ENCODE results near the gene ERICH6B.

Gene ERICH6B

DNA sequence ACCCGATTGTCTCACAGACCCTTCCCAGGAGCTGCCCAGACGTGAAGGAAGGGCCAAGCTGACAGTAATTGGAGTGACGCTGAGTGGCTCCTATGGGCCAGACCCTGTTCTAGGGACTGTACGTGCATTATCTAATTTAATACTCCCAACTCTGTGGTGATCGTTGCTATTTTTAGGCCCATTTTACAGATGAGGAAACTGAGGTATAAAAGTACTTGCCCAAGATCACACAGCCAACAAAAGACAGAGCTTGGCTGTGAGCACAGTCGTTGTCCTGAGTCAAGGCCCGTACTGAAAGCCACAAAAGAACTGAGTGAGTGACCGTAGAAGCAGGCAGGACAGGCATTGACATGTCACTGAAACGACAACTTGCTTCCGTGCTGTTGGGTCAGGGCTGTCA lies 74.7 kb downstream of the ERICH6B start:
- DNase-seq, result no peak

DNA sequence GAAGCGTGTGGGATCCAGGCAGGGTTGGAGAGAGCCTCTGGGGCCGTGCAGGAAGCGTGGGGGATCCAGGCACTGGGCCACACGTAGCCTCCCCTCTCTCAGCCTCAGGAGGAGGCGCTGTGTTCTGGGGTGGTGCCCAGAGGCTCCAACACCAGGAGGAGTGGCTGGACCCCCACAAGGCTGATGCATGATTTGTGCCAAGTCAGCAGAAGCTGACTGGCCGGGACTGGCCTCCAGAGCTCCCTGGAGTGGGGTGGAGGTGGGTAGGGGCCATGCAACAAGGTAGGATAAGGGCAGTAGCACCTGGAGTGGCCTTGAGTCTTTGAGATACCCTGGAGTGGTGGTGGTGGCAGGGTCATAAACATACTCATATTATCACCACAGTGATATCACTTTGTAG lies 75.3 kb downstream of the ERICH6B start:
- no peak for DNase-seq

DNA sequence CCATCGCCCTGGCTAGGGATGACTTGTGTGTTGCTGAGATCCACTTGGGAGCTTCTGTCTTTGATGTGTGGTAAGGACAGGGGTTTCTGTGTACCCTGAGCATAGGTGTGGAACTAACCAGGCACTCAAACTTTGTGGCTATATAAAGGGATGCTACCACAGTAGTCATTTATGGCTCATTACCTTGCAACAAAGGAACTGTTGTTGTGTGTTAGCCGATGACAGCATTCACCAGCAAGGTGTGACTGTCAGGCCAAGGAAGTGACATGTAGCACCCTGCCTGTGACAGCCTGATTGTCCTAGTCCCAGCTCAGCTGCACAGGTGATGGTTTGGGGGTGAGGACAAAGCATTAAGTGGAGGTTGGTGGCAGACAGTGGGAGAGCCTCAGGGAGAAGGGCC lies 77.2 kb downstream of the ERICH6B start:
- no peak for DNase-seq

DNA sequence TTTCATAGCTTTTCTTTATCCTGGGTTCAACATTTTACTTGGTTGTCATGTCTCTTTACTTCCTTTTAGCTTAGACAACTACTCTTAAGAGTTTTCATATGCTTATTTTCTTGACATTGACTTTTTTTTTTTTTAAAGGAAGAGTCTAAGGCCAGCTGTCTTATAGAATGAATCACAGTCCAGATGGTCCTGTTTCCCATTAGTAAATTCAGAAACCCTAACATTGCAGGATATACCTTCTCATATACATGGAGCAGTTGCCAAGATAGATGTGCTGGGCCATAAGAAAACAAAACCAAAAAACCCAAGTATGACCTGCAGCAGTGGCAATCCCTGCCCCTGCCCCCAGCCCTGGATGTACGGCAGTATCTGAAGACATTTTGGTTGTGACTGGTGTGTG lies 78.0 kb downstream of the ERICH6B start:
- DNase-seq, result no peak

DNA sequence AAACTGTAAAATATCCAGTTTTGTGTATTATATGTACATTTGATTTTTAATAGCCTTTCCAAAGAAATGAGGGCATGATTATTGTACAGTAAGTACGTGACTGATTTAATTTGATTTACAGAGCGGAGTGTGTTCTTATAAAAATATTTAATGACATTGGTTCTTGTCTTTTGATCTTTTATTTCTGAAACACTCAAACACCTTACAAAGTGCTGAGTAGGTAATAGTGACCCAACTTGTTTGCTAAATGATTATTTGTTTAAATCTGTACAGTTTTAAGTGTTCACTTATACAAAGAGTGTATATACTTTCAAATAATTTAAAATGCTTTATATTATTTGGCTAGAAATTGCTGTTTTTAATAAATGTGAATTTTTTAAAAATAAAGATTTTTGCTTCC lies 79.3 kb downstream of the ERICH6B start:
- DNase-seq, result no peak

DNA sequence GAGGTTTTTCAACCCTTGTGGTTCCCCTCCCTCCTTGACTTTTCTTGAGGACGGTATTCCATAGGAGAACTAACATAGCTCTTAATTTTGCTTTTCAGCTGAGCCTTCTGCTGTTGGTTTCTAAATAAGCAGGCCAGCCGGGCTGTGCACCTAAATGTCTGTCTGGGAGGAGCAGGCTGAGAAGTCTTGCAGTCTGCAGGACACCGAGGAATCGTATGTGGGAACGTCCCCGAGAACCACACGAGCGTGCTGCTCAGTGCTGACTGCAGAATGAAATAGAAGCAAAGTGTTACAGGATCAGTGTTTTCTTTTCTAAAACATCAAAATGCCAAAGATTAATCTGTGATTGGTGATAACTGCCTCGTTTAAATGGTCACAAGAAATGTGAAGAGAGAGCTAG lies 80.9 kb downstream of the ERICH6B start:
- no peak for DNase-seq

DNA sequence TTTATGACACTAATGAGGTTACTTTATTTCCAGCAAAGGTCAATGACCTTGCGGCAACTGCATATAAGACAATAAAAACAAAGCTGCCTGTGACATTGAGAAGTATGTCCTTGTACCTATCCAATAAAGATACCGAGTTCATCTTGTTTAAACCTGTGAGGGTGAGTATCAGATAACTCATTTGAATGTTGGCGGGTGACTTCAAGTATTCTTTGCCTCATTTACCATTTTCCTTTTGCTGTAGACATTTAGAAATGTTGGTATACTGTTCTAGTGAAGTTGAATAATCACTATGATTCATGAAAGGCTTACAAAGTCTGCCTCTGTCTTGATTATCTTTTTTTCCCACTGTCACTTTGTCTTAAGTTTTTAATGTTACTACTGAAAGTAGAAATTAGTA lies 85.8 kb downstream of the ERICH6B start:
- no peak for DNase-seq

DNA sequence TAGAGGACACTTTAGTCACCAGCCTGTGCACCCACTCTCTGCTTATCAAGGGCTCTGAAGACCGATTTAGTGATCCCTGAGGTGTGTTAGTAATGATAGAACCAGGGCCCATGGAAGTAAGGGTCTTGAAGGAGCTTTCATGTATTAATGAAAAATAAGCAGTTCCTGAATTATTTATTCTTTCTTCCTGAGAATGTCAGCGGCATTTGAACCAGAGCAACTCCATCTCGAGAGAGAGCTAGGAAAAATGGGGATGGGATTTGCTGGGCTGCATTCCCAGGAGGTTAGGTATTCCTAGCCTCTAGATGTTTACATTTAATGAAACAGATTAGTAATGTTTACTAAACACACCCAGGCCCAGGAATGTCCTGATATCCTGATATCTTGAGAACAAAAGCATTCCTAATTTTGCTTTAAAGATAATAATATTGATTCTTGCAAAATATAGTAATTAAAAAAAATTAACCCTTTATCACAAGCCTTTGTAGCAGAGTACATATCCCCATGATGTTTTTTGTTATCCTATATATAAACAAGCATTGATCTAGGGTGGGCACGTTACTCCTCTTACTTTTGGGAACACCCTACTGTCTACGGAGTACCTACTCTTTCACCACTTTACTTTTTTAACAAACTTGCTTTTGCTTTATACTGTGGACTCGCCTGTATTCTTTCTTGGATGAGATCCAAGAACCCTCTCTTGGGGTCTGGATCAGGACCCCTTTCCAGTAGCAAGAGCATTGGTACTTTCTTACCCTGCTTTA lies 87.7 kb downstream of the ERICH6B start:
- no peak for DNase-seq

DNA sequence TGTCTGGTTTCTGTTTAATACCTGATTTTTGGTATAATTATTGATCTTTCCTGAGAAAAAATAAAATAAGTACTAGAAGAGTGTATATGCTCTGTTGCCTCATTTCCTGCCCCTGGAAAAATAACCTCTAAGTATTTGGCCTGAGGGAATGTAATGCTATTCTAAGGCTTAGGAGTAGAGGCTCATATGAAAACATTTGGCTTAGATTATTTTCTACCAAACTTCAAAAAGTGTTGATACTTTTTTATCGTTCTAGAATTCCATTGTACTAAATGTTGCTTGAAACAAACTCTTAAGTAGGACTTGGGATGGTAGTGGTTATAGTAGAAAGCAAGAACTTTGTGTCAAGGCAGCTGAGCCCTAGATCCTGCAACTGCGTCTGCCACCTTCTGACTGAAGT lies 93.0 kb downstream of the ERICH6B start:
- DNase-seq, result no peak

DNA sequence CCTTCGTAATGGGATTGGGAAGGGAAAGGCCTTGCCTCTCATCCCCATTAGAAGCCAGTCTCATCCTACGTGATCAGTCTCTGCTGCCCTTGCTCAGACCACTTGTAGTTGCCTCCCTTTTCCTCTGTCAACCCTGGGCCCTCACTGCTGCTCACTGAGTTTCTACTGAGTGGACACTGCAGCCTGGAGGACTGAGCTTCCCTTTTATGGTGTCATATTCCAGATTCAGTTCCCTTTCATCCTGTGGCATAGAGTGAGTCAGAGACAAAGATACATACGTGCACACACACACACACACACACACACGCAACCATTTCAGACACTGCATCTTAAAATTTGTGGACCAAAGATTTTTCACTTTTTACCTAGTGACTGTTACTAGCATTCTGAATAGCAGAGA lies 94.2 kb downstream of the ERICH6B start:
- DNase-seq, result no peak

DNA sequence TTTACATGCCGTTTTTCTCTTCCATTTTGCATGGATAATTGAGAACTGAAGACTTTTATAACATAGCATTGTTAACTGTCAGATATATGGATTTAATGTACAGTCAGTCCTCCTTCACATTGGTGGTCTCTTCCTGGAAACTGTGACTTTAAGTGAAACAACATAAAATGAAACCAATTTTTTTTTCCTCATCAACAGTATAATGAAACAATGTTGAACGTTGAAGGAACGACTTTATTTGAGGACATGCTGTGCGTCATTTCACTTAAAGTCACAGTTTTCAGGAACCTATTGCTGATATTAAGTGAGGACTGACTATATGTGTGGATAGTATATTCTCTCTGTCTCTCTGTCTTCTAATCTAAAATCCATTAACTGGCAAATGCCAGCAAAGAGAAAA lies 96.0 kb downstream of the ERICH6B start:
- DNase-seq, result no peak

DNA sequence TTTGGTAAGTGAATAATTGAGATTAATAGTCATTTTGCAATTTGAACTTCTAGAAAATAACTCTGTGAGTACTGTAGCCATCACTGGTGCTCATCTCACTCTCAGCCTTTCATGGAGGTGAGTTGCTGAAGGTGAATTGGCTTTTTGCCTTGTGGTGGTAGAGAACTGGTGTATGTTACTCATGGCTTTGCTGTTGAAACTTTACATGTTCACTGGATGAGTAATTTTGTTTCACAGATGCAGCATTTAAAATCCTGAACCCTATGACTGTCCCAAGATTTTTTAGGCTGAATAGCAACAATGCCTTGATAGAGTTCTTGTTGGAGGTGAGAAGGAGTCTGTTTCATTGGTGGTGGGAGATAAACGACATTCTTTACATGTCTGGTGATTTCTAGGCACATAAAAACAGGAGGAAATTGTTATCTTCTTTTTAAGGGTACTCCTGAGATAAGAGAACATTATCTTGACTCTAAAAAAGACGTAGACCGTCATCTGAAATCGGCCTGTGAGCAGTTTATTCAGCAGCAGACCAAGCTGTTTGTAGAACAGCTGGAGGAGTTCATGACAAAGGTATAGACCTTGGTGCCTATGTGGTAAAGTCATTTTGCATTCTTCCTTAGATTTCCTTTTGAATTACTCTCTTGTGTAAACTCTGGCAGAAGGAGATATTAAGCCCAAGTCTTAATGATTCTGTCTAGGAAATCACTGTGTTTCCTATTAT lies 96.9 kb downstream of the ERICH6B start:
- no peak for DNase-seq

DNA sequence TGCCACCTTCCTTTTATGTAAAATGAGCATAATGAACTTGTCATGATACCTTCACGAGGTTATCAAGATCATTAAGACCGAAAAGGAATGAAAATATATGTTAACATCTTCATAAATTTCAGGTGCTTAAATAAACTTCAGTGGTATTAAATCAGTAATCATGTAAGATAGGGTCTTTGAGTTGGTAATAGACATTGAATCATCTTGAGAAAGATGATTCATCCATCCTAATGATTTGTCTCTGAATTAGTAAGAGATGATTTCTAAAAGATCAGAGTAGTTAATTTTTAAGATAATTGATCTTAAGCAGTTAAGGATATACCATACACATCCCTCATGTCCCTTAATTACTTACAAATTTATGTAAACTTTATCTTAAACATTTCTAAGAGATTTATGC lies 98.8 kb downstream of the ERICH6B start:
- no peak for DNase-seq

DNA sequence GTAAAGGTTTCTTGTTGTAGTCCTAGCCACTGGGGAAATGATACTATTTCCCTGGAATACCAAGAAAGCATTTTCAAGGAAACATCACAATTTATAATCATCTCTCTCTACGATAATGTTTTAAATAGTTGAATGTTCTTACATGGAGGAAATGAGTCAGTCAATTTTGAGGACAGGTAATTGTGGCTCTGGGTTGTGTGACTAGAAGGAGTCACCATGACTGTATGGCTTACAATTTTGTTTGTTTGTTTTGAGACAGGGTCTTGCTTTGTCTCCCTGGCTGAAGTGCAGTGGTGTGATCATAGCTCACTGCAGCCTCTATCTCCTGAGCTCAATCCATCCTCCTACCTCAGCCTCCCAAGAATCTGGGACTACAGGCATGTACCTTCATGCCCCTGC lies 103.4 kb downstream of the ERICH6B start:
- DNase-seq, result no peak

DNA sequence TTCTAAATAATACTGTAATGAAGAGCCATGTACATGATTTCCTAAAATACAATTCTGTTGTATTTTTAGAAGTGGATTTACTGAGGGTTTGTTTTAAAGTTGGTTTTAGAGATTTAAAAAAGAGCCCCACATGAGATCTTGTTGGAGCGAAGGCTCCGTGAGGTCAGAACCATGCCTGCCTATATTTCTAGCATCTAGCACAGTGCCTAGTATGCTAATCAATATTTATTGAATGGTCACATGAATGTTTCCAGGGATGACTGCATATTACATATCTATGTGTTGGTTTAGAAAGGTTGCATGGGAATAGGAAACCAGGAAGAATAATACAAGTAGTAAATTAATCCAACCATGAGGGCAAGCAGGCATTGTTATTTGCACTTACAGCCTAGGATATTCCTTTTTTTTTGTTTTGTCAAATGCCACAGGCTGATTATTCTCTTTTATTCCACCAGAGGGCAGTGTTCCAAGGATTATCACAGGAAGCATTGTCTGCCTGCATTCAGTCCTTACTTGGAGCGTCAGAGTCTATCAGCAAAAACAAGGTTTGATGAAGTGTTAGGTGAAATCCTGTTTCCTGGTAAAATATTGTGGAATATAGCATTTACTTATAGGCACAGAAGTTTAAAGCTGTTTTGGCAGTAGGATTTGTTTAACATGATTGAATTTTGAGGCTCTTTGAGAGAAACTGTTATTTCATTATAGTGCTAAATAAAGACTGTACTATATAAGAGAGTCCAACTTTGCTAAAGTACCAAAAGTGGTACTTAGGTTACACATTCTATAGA lies 104.0 kb downstream of the ERICH6B start:
- peak; percentile 75 for DNase-seq

DNA sequence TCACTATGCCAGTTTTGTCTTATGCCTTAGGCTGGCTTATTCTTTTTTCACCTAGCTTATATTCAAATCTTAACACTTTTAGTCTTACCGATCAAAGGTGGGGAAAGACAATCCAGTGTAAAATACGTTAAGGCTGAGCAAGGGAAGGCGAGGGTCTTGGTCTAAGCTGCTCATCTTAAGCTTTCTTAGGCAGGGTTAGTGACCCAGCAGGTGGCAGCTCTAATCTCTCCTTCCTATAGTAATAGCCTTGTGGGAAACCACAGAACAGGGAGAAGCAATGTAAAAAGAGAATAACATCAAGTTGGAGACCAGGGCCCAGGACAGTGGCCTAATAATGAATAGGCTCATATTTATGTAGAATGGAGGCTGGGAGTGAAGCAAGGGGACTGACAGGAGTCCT lies 104.9 kb downstream of the ERICH6B start:
- no peak for DNase-seq

DNA sequence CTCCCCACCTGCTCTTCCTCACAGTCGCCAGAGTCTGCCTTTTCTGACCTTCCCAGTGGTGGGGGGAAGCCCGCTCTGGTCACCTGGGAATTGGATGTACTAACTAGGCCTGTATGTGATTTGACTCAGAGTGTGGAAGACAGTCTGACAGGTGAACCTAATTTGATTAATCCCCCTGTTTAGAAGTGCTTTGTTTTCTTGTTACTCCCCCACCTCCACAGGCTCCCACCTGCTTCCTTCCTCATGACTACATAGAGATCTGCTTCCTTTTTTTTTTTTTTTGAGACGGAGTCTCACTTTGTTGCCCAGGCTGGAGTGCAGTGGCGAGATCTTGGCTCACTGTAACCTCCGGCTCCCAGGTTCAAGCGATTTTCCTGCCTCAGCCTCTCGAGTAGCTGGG lies 106.8 kb downstream of the ERICH6B start:
- DNase-seq, result no peak

DNA sequence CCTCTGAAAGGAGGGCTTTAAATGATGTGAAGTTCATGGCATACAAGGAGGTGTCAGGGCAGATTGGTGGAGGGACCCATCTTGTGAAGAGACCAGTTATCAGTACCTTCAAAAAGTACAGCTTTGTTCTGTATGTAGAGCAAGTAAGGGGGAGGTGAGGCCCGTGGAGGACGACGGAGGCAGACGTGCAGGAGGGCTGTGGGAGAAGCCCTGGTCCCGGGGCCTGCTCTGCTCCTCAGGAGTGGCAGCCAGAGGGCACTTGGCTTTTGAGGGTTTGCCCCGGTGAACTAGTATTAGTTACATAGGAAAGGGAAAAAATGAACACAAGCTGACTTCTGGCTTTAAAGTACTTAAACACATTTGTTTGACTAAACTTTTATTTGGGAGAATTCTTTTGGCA lies 108.7 kb downstream of the ERICH6B start:
- DNase-seq, result no peak

DNA sequence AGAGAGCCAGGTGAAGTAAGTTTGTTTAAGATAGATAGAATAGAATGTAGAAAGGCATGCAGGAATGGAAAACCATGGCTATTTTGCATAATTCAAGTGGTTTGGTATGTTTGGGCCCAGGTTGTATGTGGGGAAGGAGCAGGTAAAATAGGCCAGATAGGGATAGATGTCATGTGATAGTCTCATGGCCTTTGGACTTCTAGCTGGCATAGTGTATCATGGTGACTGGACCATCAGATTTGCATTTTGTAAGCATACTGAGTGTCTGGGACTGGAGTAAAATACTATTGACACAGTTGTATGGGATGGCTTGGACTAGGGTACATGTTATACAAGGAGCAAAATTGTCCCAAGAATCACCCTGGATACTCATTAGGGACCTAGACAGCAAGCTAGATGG lies 111.9 kb downstream of the ERICH6B start:
- DNase-seq, result no peak

DNA sequence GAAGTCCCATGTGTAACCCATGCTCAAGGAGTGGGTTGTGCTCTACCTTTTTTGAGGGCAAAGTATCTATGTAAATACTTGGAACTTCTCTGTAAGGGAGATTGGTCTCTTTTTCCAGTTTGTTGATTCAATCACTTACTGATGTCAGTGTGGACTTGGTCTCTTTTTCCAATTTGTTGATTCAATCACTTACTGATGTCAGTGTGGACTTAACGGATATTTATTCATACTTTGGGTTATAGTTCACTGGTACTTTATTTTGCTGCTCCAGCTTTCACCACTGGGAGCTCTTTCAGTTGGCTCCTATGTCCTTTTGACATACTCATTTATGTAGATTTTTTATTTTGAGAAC lies 114.4 kb downstream of the ERICH6B start:
- DNase-seq, result no peak

DNA sequence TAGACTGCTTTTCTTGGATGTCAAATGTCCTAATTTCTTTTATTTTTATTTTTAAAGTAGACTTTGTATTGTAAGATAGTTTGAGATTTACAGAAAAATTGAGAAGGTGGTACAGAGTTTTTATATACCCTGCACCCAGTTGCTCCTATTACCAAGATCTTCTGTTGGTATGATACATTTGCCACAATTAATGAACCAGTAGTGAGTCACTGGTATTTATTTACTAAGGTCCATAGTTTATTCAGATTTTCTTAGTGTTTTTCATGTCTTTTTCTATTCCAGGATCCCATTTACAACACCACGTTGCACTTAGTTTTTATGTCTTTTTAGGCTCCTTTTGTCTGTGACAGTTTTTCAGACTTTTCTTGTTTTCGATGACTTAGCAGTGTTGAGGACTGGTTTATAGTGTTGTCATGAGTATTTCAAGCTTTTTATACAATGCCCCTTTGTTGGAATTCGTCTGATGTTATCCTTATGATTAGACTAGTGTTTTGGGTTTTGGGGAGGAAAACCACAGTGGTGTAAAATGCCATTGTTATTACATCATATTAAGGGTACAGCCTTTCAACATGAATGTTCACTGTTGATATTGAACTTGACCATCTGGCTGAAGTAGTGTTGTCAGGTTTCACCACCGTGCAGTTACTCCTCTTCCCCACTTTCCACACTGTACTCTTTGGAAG lies 114.9 kb downstream of the ERICH6B start:
- DNase-seq, result no peak

DNA sequence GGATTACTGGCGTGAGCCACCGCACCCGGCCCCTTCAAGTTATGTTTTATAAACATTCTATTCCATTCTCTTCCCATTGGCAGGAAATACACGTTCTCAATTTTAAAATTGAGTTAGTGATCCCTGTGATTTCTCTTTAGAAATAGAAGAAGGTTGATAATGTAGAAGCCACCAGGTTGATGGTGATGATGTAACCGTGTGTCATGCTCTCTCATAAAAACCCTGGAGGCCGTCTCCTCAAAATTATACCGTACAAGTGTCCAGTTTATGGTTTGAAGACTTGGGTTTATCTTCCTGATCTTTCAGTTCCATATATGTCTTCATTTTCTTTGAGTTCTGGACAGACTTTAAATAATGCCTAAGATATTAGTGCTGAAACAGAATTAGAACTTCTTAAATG lies 118.6 kb downstream of the ERICH6B start:
- no peak for DNase-seq

DNA sequence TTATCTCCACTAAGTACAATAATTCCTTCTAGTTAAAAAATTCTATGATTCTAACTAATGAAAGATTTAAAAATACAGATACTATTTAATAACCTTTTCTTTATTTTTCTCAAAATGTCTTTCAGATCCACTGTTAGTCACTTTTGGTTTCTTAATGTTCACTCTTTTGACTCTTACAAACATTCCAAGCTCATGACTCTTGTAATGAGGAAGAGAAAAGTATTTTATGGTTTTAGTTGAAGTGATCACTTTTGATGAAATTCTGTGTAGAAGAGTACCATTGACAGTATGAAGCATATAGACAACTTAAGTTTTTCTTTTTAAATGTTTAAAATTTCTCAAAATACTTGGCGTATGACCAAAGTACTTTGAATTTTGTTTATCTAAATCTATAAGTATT lies 123.0 kb downstream of the ERICH6B start:
- no peak for DNase-seq
